Measurements from ENCODE around the gene ECHDC1.

DNA sequence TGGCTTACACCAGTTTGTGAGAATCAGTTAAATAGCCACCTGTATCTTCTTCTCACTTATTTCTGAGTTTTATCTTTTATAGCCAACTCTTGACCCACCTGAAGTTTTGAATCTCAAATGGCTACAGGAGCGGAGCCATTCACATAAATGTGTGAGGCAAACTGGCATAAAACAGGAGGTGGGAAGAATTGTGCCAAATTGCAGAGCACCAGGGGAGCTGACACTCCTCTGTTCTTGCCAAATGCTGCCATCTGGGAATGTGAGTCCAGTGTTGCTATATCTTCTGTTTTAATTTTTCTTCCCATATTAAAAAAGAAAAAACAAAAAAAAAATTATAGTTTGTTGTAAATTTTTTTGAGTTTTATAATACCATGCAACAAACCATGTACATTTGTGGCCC, 93.8 kb downstream of the ECHDC1 start:
- TF ChIP-seq POLR2A (IDR thresholded peaks at IDR 0.05): no peak
- TF ChIP-seq, protein P1, sequence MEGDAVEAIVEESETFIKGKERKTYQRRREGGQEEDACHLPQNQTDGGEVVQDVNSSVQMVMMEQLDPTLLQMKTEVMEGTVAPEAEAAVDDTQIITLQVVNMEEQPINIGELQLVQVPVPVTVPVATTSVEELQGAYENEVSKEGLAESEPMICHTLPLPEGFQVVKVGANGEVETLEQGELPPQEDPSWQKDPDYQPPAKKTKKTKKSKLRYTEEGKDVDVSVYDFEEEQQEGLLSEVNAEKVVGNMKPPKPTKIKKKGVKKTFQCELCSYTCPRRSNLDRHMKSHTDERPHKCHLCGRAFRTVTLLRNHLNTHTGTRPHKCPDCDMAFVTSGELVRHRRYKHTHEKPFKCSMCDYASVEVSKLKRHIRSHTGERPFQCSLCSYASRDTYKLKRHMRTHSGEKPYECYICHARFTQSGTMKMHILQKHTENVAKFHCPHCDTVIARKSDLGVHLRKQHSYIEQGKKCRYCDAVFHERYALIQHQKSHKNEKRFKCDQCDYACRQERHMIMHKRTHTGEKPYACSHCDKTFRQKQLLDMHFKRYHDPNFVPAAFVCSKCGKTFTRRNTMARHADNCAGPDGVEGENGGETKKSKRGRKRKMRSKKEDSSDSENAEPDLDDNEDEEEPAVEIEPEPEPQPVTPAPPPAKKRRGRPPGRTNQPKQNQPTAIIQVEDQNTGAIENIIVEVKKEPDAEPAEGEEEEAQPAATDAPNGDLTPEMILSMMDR (IDR thresholded peaks at IDR 0.05): no peak
